HG02678 (cell line): ENCODE results near the gene BFSP2.
A peak's percentile ranks its signal among the peaks of the same experiment; 100 is the strongest.
"Not testable (repeated sequence)": the region's sequence is repeated elsewhere in the genome, so short reads cannot be mapped to it uniquely, and the experiment has no call there.

Source experiments
- ATAC-seq: cut with Tn5 transposase; IDR thresholded peaks from one replicate; pipeline ENCODE4 v1.9.1; 2021; ENCODE audit warnings: mild to moderate bottlenecking, moderate library complexity; ENCODE audit not compliant: unreplicated experiment

BFSP2 gene

DNA sequence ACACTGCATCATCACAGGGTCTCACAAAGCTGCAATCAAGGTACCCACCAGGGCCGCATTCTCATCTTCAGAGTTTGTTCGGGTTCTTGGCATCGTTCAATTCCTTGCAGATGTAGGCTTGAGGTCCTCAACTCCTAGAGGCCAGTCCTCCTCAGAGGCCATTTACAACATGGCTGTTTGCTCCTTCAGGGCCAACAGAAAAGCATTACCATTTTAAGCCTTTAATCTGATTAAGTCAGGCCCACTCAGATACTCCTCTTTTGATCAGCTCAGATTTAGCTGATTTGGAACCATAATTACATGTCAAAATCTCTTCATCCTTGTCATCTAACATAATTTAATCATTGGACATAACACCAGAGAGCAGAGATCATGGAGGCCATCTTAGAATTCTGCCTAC is 55.4 kb downstream of the BFSP2 start:
- ATAC-seq: no peak

DNA sequence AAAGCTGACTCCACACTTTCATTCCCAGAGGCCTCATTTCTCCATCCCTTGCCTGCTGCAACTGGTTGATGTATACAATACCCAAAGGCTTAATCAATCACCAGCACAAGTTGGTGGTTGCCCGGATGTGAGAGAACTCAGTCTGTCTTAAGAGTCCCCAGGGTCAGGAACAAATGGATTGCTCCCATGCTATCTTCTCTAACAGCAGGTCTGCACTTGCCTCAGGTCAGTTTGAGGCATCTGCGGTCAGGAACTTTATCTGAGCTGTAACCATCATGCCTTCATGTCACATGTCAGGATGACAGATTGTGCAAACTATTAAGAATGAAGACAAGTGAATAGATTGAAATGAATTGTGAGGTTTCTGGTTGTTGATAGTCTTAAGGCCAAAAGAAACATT is 56.1 kb downstream of the BFSP2 start:
- no peak for ATAC-seq

DNA sequence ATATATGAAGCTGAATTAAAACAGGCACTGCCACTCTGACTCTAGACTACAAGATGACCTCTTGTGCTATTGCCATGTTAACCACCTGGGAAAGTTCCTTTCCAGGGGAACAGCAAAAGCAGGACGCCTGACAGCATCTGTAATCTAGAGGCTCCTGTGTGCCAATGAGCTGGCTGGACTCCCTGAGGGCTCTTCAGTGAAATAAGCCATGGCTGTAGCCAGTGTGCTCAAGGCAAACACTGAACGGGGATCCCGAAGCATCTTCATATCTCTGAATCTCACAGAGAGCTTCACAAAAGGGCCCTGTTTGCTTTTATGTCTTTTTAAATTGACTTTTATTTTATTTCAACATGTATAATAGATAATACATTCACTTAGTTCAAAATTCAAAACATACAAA is 57.2 kb downstream of the BFSP2 start:
- ATAC-seq: no peak

DNA sequence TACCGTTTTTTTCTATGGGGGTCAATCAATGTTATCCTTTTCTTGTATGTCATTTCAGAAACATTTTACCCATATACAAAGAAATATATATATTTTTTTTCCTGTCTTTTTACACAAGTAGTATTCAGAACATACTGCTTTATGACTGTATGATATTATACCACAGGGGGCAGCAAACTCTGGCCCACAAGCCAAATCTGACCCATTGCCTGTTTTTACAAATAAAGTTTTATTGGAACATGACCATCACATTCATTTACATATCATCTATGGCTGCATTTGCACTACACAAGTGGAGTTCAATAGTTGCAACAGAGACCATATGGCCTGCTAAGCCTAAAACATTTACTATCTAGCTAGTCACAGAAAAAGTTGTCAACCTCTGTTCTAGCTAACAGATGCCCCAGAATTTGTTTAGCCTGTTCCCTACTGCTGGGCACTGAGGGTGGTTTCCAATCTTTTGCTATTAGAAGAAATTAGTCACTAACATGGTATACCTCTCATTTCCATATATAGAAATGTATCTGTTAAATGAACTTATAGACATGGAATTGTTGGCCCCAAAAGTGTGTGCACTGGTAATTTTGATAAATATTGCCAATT is 57.7 kb downstream of the BFSP2 start:
- no peak for ATAC-seq

DNA sequence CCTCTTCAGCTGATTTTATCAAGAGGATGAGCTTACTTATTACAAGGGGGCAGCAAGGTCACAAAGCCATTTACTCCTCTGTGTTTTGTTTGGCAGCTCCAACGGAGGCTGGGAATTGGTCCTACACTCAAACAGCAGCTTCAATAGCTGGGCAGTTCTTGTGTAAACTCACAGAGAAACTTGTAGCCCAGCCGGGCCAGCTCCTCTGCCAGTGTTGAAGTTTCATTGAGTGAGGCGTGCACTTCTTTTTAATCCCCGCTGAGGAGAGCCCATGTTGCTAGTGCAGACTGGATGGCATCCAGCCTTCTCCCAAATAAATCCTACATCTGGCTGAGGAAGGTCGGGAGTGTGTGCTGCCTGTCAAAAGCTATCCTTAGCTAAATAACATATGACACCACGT is 59.5 kb downstream of the BFSP2 start:
- ATAC-seq: no peak

DNA sequence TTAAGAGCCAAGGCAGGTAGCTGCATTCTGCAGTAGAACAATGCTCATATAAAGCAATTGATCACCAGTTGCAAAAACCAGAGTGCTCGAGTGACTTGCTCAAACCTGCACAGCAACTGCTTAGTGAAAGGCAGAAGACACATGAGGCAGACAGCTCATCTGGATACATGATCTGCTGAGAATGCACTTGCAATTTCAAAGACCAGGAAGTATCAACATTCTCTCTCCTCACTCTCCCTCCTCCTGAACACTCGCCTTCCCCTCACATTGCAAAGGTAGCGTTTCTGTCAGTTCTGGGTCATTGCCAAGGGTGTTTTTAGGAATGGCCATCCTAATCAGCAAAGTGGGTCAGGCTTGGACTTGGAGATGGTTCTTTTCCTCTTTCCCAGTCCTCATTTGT is 61.0 kb downstream of the BFSP2 start:
- no peak for ATAC-seq

DNA sequence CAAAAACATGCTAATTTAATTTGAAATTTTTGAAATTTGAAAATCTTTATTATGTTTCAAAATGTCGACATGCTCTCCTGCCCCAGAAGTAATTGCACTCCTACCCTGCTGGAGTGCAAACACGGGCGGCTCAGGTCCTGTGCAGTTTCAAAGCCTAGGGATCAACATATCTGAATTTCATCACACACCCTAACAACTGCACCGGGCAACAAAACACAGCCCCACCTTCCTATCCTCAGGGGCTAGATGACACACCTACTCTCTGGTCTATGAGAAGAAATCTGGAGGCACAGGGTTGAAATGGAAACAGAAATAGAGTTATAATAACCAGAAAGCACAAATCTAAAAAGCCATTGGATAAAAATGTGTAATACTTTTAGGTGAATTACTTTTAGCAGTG is 61.4 kb downstream of the BFSP2 start:
- ATAC-seq: no peak

DNA sequence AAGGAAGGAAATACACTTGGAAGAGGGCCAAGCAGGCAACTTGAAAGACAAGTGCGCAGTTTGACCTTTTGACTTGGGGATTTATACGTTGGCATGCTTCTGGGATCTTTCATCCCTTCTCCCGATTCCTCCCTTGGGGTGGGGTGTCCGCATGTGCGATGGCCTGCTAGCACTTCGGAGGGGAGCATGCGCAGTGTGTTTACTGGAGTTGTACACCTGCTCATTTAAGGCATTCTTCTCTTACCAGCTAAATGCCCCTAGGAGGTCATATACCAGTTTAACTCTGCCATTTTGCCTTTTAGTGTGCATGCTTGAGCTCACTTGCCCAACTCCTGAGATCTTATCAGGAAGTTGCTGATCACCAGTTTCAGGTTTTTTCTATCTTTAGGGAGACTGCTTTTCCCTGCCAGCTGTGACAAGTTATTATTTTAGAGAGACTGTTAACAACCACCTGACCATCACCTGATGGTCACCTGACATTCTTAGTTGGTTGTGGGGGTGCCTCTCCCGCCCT is 63.5 kb downstream of the BFSP2 start:
- ATAC-seq: no peak

DNA sequence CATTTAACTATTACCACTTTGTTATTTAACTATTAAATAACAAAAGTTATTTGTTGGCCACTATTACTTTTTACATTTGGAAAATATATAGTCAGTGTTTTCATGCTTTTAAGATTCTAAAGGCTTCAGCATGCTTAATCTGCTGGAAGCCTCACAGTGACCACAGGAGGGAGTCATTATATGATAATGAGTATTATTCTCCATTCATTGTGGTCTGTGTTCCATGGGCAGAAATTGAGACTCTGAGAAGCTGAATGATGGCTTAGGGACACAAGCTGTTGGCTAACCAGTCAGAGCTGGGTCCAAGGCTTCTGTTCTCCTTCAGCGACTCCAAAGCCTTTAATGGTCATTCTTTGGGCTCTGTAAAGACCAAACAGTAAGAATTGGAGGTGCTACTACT is 64.7 kb downstream of the BFSP2 start:
- no peak for ATAC-seq

DNA sequence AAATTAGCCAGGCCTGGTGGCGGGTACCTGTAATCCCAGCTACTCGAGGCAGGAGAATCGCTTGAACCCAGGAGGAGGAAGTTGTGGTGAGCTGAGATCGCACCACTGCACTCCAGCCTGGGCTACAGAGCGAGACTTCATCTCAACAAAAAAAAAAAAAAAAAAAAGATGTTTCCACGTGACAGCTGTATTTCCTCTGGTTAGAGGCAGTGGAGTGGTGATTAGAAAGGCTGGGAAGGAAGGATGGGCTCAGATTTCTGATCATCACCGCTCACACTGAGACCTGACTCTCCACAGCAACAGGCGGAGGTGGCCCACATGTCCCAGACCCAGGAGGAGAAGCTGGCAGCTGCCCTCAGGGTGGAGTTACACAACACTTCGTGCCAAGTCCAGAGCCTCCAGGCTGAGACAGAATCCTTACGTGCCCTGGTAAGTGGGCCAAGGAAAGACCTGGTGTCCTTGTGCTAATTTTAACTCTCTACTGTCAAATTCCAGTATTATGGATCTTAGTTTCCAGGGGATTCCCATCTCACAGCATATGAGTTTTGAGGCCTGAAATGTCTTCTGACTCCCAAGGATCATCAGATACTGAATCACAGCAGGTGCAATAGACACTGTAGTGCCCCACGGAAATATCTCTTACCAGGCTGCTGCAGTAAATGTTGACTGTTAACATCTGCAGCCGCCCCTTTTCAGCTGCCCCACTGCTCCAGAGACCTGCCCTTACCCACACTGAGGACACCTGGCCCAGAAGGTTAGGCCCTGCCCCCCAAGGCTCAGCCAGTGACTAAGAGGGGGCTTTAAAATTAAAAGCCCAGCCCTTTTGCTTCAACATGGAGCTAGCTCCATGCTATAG is 66.9 kb downstream of the BFSP2 start:
- ATAC-seq: peak; percentile 52

DNA sequence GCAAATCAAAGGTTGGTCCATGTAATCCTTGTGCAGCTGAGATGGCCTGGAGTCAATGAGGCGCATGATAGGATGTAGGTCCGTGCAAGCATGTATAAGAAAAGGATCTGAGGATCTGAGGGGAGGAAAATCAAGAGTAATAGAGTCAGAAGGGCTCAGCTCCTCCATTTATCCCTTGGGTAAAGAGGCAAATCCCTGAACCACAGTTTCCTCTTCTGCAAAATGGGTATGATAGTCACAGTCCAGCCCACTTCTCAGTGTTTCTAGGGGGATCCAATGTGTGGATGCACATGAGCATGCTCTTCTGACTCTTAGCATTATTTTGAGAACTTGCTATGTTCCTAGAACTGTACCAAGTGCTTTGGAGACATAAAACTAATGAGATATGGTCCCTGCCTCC is 67.9 kb downstream of the BFSP2 start:
- no peak for ATAC-seq

DNA sequence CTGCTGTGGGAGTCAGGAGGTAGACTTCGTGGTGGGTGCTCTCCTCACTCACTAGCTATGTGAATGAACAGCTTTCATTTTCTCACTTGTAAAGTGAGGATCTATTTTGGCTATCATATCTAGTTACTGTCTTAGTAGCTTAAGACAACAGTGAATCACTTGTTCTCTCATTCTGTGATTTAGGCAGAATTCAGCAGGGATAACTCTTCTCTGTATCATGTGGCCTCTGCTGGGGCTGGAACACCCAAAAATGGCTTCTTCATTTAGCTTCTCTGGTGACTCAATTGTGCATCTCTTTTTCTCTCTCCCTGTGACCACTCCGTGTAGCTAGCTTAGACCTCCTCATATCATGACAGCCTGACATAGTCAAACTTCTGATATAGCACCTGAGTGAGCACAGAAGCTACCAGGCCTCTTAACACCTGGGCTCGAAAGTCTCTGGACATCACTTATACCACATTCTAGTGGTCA is 68.4 kb downstream of the BFSP2 start:
- ATAC-seq: no peak

DNA sequence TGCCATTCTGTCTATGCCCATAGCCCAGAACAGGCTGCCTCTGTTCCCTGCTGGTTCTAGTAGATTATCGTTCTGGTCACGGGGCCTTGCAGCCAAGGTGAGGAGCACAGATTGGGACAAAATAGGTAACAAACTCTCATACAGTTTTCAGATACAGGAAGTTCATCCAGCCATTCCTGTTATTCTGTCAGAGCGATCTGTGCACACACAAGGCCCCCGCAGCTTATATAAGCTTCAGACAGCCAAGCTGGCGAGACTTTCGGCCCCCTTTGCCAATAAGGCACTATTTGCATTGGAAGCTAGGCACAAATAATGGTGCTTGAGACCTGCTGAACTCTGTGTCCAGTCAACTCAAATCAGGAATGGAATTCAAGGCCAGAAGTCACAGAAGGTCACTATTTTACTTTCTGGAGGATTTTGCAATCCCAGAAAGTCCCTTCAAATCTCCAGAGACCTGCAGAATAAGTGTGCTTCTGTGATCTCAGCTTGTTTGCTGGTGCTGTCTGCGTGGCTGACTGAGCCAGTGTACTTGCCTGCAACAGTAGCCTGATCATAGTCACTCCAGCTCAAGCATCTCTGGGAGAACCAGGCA is 69.4 kb downstream of the BFSP2 start:
- ATAC-seq: no peak

DNA sequence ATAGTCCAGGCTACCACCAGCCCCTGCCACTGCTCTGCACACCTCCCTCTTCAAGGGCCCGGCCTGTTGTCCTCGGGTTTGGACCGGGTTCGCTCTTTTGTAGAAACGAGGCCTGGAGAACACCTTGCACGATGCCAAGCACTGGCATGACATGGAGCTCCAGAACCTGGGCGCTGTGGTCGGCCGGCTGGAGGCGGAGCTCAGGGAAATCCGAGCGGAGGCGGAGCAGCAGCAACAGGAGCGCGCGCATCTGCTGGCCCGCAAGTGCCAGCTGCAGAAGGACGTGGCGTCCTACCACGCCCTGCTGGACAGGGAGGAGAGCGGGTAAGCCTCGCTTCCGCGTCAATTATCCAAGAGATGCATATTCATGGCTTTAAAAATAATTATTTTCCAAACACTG is 72.4 kb downstream of the BFSP2 start:
- no peak for ATAC-seq

DNA sequence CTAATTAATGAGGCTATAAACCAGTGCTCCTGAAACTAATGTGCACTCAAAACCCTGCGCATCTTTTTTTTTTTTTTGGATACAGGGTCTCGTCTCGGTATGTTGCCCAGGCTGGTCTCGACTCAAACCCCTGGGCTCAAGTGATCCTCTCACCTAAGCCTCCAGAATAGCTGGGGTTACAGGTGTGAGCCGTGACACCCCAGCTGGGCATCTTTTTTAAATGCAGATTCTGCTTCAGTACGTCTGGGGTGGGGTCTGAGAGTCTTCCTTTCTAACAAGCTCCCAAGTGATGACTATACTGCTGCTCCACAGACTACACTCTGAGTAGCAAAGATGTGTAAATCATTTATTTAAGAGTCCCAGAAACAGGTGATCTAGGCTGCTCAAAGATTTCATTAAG is 73.0 kb downstream of the BFSP2 start:
- no peak for ATAC-seq

DNA sequence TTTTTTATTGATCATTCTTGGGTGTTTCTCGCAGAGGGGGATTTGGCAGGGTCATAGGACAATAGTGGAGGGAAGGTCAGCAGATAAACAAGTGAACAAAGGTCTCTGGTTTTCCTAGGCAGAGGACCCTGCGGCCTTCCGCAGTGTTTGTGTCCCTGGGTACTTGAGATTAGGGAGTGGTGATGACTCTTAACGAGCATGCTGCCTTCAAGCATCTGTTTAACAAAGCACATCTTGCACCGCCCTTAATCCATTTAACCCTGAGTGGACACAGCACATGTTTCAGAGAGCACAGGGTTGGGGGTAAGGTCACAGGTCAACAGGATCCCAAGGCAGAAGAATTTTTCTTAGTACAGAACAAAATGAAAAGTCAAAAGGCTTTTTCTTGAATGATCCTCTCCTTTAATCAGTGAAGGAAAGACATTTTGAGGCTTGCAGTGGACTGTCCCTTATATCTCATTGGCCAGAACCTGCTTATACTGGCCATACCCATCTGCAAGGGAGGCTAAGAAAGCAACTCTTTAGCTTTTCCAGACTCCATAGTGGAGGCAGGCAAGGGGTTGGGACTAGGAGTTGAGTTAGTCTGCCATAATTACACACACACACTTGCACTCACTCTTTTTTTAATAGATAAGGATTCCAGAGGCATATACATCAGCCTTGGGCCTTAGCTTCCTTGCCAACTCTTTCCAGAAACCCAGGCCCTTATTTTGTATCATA is 73.8 kb downstream of the BFSP2 start:
- ATAC-seq: not testable (repeated sequence)

DNA sequence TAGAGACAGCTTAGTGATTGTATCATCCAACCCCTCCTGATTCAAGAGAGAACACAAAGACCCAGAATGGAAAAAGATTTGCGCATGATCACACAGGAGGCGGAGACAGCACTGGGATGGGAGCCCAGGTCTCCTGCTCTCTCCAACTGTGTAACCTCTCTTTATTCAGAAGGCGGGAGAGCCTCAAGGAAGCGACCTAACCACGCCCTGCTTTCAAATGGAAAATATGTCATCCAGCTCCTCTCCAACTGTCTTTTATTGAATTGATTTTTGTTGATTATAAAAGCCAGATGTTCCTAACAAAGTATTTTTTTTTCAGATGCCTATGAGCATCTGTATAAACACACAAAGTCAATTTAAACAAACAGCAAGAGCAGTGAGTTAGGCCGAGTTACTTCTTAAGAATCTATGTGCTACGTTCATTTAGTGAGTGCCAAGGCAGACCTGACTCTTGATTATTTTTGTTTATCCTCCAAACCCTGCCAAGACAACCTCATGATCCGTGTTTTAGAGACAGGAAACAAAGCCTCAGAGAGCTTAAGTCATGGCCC is 74.5 kb downstream of the BFSP2 start:
- no peak for ATAC-seq

DNA sequence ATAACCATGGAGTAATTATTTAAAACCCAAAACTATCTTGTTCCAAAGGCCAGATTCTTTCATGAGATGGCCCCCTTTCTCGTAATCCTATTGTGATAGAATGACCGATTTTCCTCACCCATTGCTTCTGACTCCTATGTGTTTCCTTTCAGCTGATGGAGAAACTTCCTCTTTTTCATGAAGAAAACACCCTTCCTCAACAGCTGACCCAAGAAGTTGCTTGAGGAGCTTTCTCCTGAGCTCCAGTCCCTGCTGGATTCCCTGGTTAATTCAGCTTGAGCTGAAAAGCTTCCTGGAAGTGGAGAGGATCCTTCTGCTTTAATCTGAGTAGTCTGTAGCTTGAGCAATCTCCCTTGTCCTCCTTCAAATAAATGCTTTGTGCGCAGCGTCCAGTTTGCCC is 75.0 kb downstream of the BFSP2 start:
- ATAC-seq: no peak

DNA sequence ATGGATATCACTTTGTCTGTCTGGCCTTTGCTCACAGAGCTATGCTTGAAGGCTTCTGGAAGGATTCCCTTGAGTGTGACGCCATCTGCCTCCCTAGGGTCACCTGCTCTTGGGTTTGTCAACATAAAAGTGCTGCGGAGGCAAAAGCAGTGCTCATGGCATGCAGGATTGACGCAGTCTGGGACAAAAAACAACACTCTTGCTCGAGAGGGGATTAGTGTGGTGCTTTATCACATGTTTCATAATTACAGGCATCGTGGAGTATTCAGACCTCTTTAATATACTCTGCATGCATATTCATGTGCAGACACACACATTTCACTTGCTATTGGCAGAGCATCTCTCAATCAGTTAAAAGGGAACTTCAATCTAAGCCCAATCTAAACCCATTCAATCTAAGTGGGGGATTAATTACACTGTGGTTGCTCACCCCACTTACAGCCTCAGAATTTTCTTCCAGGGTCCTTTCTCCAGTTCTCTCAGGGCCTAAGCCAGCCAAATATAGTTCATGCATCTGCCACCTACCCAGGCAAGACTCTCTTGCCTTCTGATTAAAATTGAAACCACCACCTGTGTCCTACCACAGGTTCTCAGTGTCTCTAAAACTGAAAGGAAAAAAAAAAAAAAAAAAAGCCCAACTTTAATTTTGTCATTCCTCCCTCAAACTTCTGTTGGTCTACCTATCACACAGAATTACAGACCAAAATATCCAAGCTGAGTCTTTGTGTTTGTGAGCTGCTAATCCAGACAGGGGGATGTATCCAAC is 75.6 kb downstream of the BFSP2 start:
- peak; percentile 79 for ATAC-seq

DNA sequence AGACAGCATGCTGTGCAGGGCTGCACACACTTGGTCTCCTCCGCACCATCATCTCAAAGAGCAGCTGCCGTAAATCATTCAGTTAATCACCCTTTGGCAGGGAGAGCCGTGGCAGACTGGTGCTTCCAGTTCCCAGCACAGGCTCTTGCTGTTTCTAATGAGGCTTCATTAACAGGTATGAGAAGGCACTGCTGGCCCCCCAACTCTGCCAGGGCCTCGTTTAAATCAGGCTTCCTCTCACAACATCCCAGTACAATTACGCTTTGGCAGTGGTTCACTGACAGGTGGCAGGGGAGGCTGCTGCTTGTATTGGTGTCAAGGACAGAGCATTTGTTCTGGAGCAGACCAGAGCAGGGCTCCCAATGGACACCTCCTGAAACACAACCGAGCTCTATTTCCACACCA is 77.1 kb downstream of the BFSP2 start:
- ATAC-seq: no peak
